Kidney glomerular epithelial cell (primary cell): ENCODE results near the gene JTB.

Experiments used
- DNase-seq: peaks from one replicate; lab custom pipeline; 2025; lab: John Stamatoyannopoulos, UW

JTB gene

DNA sequence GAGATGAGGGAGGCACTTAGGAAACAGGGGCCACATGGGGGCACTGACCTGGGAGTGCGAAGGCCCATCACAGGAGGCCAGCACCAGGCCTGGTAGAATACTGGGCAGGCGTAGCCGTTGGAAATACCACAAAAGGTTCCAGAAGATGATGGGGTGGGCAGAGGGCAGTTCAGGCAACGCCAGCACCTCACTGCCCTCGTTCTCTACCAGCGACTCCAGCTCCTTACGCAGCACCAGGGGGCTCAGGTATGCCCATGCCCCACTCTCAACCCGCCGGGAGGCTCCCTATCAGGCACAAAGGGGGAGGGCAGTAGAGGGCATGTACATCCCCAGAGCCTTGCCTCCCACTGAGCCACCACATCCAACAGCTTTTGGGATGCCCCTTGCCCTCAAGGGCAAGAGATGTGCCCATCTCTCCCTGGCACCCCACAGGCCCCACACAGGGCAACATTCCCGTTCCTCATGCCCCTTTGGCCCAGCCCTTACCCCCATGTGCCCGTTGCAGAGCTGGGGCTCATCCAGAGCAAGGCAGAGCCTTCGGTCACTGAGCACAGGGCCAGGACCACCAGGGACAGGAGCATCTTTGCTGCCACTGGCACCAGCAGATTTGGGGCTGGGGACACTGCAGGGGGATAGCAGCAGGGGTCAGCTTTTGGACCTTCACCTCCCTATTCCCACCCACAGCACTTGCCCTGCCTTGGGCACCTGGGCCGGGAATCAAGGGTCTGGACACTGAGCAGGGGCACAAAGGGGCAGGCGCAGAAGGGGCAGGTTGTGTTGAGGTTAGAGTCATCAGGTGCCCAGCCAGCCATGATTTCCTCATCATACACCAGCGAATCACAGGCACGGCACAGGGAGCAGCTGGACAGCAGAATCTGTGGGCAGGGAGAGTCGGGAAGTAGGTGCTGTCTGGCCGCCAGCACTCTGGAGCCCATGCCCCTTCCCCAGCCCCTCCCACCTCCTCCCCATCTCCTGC is 45.0 kb downstream of the JTB start:
- DNase-seq = no peak

DNA sequence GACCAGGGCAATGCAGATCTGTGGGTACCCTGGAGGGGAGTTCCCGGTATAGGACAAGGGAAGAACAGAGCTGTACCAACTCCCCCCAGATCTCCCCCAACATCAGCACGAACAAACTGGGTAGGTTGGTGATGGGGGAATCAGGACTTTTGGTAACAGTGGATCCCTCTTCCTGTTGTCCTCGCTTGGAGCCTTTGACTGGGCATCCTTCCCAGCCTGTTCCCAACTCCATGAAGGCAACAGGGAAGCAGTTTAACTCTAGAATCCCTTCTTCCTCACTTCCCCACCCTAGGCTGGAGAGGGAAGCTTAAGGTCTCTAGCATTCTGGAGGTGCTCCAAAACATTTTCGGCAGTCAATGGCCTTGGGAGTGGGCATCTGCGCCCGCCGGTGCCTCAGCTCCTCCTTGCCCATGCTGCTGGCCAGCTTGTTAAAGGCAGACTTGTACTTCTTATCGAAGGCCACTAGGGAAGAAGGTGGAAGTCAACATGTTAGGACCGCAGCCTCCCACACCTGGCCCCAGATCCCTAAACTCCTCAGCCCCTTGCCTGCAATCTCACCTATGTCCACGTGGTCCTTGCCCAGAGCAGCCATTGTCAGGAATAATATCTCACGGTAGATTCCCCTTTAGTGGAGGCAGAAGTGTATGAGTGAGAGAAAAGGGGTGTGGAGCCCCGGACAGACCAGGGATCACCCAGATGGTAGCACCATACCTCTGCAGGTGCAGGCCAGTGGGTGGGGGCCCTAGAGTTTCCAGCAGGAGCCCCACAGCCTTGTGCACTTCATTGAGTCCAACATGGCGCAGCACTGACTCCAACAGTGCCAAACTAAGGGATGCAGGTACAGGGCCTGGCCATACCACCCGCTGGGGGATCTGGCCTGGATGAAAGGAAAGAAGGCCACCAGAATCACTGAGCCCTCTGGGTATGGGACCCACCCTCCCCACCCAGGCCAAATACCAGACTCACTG is 47.2 kb downstream of the JTB start:
- DNase-seq = no peak

DNA sequence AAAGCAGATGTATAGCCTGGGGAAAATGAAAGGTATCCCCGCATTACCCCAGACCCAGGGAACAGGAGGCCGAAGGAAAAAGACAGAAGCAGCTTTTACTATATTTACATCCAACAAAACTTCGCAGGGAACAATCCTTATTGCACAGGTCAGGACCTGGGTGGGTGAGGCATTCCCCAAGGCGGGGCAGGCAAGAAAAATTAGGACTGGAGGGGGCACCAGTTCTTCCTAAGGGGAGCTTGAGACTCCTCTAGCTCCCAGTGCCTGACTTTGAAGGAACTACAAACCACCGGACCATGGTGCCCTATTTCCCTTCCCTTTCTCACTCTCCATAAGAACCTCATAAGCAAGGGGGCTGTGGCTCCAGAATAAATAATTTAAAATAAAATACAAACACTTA is 48.0 kb downstream of the JTB start:
- DNase-seq = no peak

DNA sequence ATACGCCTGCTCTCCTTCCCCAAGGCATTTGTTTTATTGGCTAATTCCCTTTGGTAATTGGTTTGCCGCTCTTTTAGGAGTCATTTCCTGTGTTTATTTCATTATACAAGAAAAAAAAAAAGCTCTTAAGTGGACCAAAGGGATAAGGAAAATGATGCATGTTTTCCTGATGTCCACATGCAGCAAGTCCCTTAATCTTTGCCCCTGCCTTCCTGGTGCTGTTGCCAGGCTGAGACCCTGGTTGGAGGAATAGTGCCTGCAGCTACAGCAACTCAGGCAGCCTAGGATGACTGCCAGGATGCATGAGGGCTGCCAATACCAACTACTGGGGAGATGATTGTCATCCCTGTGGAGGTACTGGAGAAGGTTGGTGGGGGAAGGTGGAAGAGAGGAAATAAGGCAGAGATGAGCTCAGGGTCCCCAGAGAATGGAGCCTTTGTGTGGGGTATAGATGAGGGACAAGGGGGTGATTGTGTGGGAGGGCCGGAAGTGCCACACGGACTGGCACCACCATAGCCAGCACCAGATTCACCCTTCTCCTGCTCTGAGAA is 48.6 kb downstream of the JTB start:
- no peak for DNase-seq

DNA sequence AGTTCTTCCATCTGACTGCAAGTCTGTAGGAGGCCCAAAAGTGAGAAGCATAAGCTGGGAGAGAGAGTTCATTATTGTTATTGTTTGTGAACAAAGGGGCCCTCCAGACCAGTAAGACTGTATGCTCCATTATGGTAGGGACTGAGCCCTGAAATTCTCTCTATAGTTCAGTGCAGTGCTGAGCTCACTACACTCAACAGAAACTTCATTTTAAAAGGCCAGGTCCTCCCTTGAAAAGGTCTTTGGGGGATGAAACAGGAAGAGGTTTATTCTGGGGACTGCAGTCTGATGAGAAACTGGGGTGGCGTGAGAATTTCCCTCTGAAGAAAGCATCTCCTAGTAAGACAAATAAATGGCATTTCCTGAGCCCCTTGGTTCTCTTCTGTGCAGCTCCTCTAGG is 49.2 kb downstream of the JTB start:
- DNase-seq = no peak

DNA sequence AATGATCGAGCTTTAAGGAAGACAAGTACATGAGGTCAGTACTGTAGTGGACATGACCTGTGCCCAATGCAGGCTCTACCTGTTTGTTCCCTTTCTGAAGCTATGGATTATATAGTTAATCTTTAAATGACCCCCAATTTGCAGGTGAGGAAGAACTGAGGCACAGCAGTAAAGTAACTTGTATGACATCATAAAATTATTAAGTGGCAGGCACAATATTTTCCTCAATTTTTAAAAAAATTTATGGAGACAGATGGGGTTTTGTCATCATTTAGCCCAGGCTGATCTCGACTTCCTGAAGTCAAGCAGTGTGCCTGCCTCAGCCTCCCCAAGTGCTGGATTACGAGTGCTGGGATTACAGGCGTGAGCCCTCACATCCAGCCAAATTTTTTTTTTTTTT is 51.1 kb downstream of the JTB start:
- DNase-seq = no peak
